Inflammatory macrophage treated with lipopolysaccharide for 4 hours (primary cell): ENCODE measurements around the gene TYW5.
A peak's percentile ranks its signal among the peaks of the same experiment; 100 is the strongest.
"Not testable (repeated sequence)": the region's sequence is repeated elsewhere in the genome, so short reads cannot be mapped to it uniquely, and the experiment has no call there.

Source experiments
- DNase-seq: peaks from one replicate; pipeline ENCODE4 v3.0.0-alpha.2; 2020

Gene TYW5

GRCh38 chr2:199912553-199913114, 42.7 kb downstream of the TYW5 start:
- DNase-seq = not testable (repeated sequence)

- DNase-seq = peak; percentile 59
These were observed 43.5 kb downstream of the TYW5 start for GRCh38 chr2:199911877-199912161.

- peak; percentile 97 for DNase-seq
These were observed 44.0 kb downstream of the TYW5 start, which contains the start of gene C2orf69 for GRCh38 chr2:199911052-199911876. TSS of gene C2orf69 (plus strand) at chr2:199911293. CDS start at chr2:199911439, 146 bp downstream.

- DNase-seq = no peak
These were observed 44.8 kb downstream of the TYW5 start for GRCh38 chr2:199910338-199911051.

- DNase-seq = no peak
These were observed 48.1 kb downstream of the TYW5 start for GRCh38 chr2:199907008-199907714.

GRCh38 chr2:199903111-199903510, 52.2 kb downstream of the TYW5 start:
- no peak for DNase-seq

- DNase-seq = no peak
These were observed 52.7 kb downstream of the TYW5 start for GRCh38 chr2:199902486-199903110.

GRCh38 chr2:199901942-199902341, 53.3 kb downstream of the TYW5 start:
- DNase-seq = no peak

- no peak for DNase-seq
These were observed 58.7 kb downstream of the TYW5 start for GRCh38 chr2:199896617-199897016.

DNA sequence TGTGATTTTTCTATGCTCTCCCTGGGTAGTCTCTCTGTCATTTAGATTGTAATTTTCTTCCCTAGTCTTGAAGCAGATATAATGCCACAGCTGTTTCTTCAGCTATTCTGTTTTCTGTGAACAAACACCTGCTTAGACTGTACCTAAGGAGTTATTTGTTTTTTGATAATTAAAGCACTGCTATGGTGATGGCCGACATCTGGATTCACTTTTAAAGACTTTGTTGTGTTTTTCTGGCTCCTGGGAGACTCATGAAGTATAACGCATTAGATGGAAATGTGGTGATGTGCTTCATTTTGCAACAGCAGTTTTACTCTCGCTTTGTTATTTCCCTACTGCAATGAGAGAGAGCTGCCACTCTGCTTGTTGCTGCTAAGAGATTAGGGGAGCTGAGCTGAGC, 59.9 kb downstream of the TYW5 start:
- no peak for DNase-seq

DNA sequence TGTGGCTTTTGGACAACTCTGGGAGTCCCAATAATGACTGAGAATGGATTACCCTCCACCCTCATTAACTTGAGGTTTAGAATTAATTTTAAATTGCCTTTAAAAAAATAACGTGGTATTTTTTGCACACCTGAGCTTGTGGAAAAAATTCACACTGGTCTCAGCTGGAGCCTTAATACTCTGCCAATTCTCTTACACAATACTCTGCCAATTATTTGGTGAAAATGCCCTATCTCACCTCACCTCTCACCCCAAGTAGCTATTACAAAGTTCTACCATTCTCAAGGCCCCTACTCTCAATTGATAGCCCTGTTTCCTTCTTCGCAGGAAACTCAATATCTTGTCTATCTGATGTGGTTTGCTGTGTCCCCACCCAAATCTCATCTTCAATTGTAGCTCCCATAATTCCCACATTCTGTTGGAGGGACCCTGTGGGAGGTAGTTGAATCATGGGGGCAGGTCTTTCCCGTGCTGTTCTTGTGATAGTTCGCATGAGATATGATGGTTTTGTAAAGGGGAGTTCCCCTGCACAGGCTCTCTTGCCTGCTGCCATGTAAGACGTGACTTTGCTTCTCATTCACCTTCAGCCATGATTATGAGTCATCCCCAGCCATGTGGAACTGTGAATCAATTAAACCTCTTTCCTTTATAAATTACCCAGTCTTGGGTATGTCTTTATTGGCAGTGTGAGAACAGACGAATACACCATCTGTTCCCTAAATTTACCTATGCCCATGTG, 71.6 kb downstream of the TYW5 start:
- no peak for DNase-seq

DNA sequence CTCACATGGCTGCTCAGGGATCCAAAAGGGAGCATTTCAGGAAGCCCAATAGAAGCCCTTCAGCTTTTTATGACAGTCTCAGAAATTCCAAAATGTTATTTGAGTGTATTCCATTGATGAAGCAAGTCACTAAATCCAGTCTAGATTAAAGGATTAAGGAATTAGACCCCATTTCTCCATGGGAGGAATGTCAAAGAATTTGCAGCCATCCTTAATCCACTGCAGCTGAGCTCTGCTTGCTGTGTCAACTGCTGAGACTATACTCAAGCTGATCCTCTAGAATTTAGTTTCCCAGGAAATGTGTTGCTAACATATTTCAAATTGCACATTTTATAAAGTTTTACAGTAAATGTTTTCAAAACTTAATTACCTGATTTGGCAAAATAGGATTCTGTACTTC, 72.6 kb downstream of the TYW5 start:
- DNase-seq = no peak
